T-helper 9 cell (primary cell): Measurements from ENCODE around the gene REV1.

Experiments
- DNase-seq: peaks from one replicate; pipeline ENCODE4 v3.0.0-alpha.2; 2020

Gene REV1

DNA sequence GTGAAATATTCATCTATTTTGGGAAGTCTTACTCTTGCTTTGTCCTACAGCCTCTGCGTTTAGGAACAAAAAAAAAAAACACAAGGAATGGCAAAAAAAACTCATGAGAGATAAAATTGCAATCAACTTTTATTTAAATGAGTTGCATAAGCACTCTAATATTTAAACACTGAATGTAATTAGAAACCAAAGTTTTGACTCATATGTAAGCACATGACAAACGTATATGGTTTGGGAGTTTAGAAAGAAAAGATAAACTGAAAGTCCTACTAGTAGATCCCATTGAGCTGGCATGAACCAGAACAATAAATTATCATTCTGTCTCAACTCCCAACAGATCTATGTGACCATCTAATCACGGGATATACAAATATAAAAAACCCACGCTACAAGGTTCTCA, 44.8 kb downstream of the REV1 start:
- no peak for DNase-seq

DNA sequence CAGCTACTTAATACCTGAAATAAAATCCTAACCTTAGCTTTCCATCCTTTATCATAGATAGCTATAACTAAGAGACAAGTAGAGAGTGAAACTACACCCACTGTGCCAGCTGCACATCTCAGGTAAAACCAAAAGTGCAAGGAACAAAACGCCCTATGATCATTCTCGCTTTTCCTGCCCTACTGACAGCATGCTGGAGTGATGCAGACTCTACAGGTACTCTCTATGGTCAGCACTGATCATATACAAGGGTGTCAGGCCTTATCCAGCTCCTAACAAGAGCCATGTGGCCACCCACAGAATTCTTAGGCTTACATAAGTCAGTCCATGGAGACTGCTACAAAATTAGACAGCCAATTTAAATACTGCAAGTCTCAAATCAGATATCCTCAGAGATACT, 45.6 kb downstream of the REV1 start:
- DNase-seq, result no peak

DNA sequence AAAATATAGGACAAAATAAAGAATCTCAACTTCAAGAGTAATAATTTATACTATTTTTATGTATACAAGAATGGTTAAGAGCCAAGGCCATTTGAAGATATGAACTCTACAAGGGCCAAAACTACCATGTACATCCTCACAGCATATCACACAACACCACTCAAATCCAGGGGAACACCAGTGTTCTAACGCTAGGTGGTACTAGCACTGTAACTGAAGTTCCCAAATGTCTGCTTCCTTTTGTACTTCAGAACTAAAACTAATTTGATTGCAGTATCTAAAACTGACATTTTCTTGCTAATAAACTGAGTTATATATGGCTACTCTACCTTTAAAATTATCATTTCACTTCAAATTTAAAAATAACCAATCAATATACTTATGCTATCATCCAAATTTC, 47.0 kb downstream of the REV1 start:
- DNase-seq, result no peak

DNA sequence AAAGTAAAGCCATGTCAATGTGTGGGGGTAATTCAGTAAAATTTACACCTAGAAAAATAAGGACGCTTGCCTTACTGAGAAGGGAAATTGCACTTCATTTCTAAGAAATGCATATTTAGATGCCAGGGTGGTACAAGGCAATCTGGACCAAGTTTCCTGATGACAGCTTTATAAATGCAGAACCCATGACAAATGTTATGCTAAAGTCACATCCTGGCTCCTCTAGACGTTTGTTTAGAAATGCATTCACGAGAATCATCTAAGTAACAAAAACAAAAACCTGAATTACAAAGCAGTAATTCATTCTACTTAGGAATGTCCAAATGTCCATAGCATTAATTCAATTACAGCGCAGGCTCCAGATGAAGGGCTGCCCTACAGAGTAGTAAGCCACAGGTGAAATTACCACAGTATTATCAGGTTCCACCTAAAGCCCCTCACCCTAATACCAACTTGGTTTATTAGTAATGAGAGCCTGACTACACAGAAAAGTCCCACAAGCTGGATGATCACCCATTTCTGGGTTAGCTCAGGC, 49.8 kb downstream of the REV1 start:
- no peak for DNase-seq

DNA sequence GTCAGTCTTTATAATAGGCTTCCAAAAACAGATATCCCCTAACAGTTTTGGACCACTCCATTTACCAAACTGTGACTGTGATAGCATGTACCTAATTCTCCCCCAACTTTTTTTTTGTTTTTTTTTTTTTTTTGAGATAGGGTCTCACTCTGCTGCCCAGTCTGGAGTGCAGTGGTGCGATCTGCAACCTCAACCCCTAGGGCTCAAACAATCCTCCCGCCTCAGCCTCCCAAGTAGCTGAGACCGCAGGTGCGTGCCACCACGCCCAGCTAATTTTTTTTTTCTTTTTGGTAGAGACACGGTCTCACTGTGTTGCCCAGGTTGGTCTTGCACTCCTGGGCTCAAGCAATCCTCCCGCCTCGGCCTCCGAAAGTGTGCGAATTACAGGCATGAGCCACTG, 52.9 kb downstream of the REV1 start:
- DNase-seq, result no peak

DNA sequence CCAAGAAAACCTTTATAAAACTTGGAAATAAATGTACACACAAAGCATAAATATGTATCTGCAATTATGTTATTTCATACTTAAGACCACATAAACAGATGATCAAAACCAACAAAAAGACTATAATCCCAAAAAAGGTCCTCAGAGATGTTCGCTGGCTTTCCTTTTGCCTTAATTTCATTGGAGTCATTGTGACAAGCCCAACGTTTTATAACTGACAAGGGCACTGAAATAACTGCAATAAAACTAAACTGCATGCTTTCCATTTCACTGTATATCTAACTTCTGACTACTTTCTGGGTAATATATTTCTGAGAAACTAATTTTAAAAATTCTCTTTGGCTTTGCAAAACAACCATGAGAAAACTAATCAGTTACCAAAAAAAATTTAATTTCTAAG, 56.5 kb downstream of the REV1 start:
- no peak for DNase-seq

DNA sequence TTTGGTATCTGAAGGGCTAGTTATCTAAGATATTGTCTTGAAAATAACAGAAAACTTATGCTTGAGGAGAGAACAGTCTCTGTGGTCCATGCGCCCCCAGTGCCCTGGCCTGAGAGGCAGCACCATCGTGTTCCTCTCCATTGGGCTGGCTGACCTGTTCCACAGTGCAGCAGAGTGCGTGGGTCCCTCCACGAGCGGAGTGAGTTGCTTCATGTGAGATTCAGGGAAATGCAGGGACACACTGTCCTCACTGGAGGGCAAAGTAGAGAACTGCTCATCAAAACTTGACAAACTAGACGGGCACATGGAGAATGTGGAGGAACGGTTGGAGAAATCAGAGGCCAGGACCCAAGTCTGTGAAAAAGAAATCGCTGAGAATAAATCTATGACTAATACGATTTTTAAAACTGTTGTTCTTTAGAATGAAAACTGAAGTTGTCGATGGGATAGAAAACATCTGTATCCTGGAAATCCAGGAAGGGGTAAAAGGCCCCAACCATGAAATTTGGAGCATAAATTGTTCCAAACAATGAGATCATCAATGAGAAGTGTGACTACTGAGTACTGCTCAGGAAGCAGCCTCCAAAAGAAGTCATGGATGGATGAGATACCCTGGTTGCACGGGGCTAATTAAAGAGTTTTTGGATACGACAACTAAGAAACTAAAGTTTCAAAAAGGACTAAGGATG, 58.1 kb downstream of the REV1 start:
- no peak for DNase-seq

DNA sequence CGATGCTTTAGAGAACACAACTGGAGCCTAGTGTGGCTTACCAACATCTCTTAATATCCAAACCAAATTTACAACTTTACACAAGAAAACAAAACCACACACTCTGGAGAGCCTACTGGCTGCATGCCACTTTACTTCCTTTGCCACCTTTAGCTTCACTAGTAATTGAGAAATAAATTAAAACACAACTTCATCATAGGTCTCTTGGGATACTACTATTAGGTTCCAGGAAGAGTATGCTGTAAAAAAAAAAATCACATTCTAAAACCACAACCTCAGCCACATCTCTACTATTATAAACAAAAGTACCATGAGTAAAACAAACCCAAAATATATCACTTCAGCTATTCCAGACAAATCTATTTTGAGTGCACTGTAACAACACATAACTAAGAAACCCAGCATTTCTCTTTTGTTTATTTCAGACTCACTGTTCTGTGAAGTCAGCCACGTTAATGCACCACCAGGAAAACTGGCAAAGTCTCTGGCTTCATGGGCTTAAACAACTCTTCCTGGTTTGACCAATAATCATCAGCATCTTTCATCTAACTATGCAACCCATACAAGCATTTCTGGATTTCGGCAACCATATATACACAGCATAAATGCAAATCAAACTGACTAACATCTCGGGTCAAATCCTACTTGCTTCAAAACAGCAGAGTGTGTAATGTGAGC, 59.1 kb downstream of the REV1 start:
- no peak for DNase-seq

DNA sequence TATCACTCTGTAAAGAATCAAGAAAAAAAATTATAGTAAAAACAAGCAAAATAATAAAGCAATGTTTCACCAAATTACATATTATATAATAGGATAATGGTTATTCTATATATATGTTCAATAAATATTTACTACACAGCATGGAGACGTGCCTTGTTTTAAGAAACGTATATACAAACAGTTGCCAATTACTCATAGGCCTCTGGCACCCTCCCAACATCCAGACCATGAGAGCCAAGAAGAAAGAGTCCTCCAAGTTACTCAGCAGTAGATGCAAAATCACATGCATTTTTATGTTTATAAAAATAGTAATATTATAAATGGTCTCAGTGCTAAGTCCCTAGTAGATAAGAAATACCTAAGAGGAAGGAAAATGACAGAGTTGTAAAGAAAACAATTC, 64.8 kb downstream of the REV1 start:
- DNase-seq, result no peak

DNA sequence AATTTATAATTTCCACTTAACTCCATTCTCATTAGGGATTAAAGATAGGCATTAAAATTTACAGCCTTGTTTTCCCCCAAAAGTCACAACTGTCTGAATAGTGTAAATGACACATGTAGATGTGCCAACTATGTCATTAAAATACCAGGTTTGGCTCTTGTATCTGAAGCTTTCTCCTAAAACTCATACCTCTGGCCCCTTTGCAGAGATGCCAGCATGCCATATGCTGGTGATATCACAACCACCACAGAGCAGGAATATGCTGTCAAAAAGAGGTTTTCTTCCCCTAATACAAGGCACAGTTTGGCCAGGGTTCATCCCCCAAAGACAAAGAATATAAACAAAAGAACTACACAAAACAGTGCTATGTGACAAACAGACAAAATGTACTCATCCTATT, 65.4 kb downstream of the REV1 start:
- no peak for DNase-seq

DNA sequence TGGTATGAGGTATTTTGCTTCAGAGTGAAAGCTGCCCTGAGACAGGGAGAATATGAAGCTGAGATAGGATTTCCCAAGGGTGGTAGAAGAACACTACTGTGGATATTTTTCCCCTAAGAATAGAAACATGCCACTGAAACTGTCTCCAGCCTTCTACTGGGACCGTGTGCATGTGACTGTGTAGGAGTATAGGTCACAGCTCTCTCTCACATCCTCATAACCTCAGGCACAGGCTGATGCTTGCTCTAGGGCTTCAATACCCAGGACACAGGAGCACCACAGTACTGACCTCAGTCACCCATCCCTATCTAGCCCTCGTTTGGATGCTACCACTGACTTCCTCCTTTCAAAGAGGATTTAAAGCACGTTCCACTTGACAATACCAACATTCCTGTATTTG, 67.2 kb downstream of the REV1 start:
- no peak for DNase-seq

DNA sequence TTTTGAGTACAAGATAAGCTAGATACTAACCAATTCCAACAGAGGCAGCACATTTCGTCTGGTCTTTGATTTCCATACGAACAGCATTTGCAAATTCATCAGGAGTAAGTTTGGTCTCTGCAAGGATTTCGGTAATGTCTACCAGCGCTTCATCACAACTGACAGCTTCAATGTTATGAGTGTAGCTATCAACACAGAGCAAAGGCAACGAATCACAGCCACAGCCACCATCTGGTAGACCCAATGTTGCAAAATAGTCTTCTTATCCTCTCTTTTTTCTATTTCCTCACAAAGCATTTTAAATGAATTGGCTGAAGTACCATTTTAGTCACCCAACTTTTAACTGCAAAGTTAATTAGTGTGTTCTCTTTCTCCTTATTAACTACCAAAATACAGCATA, 68.3 kb downstream of the REV1 start:
- no peak for DNase-seq

DNA sequence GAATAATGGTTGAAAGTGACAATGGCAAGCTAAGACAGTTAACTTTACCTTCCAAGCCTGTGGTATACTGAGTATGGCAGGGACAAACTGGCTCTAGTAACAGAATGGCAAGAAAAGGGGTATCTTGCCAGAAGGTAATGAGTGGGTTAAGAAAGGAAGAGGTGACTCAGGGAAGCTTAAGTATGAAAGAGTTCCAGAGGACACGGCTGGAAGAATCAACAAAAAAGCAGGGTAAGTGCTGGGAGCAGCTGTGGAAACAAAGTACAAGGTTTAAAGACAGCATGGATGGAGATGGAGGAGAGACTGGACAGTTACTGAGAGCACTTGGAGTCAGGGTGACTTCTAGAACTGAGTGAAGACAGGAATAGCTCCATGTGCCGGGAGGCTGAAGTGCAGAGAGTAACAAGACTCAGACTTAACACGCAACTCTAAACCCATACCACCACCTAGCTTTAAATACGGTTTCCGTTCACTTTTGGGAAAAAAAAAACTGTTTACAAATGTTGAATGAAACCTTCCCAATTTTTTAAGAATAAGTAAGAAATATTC, 69.0 kb downstream of the REV1 start:
- no peak for DNase-seq

DNA sequence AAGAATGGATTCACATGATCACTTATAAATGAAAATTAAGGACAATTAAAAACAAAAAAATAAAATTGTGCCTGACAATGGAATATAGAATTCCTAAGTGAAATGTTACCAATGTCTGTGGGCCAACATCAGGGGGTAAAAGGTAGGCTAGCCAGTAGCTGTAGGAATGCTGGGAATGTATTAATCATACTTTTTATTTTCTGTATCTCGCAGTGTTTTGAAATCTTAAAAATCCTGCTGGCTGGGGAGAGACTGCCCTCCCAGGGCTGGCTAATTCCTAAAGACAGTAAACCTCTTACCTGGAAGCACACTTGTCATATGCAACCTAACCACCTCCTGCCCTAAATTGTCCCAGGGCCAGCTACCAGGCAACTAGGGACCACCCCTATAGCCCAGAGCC, 69.8 kb downstream of the REV1 start:
- DNase-seq, result no peak

DNA sequence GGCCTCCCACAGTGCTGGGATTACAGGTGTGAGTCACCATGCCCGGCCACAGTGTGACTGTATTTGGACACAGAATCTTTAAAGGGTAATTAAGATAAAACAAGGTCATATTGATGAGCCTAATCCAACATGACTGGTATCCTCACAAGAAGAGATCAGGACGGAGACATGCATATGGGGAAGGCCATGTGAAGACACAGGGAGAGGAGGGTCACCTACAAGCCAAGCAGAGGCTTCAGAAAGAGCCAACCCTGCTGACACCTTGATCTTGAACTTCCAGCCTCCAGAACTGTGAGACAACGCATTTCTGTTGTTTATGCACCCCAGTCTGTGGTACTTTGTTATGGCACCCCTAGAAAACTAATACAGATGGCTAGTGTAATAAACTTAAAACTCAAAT, 72.4 kb downstream of the REV1 start:
- DNase-seq, result no peak

DNA sequence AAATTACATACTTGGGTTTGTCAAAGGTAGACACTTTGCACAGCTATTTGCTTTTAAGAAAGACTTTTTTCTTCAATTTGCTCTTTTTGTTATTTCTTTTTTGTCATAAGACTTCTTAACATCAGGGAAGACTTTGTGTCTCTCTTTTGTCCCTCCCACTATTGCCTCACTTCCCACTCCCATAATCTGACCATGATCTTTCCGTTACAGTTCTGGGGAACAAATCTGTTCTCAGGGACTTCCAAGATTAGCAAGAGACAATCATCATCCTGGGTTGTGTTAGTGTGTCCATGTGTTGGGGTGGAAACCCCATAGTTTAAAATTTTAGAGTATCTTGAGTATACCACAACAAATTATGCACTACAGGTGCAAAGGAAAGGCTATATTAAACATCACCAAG, 75.3 kb downstream of the REV1 start:
- DNase-seq, result no peak

DNA sequence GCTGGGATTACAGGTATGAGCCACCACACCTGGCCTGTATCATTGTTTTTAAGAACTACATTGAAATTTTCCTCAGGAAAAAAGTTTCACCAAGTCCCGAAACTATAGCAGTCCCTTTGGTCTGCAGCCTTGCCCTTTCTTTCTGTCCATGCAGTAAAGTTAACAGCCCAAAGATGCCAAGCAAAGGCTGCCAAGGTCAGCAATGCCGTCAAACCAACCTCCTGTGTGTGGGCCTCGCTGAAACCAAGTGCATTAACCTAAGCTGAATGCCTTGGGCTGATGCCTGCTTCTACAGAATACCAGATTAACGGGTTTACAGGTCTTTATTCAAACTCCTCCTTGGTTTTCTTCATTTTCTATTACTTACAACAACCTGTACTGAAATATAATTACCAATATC, 79.5 kb downstream of the REV1 start:
- no peak for DNase-seq

DNA sequence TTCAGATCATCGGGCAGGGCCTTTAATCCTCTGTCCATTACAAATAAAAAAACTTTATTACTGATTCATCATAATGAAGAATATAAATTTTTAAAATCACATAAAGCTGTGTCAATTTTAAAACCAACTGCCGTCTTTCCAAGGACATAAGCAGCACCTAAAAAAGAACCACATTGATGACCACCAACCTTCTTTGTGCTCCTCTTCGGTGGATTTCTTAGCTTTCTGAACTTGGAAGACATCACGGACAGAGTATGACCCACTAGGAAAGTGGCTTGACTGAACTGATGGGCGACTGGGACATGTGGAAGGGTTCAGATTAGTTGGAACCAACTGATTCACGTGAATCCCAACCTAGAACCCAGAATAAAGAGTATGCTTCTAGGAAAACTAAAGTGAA, 83.7 kb downstream of the REV1 start:
- DNase-seq, result no peak

DNA sequence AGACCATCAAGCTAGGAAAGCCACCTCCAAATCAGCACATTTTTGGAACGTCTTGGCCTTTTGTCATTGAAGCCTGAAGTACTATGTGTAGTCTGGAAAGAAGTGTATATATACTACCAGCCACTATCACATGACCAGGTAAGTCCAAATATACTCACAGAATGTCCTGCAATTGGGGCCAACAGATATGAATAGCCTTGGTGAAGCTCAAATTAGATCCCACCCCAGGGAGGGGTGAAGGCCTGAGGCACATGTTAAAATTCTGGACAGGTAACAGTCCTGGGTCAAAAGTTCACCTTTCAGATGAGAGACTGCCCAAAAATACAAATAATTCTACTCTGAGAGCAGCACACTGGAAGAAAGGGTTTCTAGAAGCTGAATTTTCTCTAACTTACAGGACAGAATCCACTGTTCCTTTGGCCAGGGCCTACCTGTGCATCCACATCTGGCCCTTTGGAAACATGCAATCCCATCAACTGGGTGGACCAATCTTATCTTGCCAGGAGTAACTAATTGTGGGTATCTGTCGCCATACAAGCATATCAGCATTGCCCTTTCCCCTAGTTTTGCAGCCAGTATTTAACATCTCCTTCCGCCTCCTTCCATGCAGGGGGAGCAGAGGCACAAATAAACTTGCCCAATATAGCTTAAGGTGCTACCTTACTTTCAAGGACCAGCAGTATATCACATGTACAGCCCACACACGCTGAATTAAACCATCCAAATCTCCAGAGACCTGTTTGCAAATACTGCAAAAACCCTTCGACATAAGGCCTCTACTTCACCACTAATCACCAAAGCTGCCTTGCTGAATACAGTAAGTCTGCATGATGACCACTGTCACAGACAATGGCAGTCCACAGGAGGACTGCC, 84.8 kb downstream of the REV1 start:
- DNase-seq, result no peak

DNA sequence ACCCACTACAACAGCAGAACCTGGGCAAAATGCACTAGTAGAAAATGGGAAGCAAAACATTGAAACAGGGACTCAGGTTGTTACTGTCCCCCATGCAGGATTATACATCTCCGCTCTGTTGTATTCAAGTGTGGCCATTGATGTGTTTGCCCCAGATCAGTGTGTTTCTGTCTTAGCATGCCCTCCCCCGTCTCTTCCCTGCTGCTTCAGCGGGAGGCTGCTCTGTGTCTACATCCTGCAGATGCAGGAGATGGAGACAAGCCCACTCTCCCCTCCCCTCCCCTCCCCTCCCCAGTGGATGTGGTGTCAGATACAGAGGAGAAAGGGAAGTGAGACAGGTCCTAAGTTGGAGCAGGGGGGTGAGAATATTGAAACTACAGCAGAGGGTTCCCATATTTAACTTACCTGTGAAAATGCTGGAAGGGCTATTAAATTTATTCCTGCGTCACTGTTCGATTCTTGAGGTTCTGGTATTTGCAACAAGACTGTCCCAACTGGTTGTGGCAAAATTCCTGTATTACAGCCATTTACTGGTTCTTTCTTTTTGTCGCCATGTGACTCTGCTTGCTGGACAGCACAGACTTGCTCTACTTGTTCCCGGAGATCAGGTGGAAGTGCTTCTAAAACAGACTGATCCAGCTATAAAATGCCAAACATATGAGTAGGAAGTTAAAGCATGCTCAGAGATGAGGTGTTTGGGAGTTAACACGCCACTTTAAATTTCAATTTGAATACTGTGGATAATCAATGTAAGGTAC, 85.6 kb downstream of the REV1 start:
- DNase-seq, result no peak

DNA sequence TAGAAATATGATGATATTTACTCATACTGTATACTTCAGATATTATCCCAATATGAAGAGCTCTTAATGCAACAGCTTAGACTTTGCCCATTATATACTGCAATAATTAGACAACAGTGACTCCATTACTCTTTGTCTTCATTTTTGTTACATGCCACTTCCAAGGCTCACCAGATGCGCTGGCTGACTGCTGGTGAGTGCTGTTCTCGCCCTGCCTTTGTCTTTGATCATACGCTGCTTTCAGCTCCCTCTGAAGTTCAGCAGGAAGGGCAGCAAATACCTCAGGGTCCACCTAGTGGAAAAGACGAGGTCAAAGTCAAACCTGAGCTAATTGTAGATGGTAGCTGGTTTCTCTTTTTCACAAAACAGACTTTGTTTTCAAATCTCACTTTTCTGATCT, 86.3 kb downstream of the REV1 start:
- DNase-seq, result no peak

DNA sequence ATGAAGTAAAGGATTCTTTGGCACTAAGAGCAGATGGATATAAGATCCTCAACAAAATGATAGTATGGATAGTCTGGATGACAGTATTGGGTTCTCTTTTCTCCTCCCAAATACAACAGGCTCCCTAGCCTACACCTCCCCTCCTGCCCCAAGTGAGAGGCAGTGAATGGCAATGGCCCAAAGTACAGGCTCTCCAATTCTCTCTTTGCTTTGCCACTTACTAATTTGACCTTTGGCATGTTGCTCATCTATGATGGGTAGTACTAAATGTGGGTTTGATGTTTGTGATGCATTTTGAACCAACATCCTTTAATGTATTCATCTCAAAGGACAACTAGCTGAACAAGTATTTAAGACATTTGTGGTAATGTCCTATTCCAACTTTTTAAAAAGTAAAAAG, 86.7 kb downstream of the REV1 start:
- DNase-seq, result no peak

DNA sequence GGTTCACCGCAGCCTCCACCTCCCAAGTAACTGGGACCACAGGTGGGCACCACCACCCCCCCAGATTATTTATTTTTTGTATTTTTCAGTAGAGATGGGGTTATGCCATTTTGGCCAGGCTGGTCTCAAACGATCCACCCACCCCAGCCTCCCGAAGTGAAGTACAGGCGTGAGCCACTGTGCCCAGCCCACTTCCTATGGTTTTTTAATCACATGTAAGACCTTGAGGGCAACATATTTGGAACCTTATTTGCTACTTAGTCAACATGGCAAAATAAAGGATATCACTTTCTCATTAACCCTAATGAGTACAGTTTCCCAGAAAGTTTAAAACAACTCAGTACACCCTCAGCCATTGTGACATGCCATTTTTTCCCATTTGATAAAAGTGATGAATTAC, 88.0 kb downstream of the REV1 start:
- DNase-seq, result no peak
